Peyer's patch (tissue), 4 donors: Measurements from ENCODE around the gene ZGRF1. TPM values are rescaled to one million over a fixed set of nuclear protein-coding genes. Genes with fewer than 3 reads are reported as not detected.
"Not testable (repeated sequence)": the region's sequence is repeated elsewhere in the genome, so short reads cannot be mapped to it uniquely, and the experiment has no call there.

Experiments
- DNase-seq, 3 donors: peaks; one replicate each; pipeline ENCODE4 v3.0.0-alpha.2; 2017 to 2019
- H3K27ac ChIP-seq, 4 donors: fragments of 200-600 bp; sonication (generic); one replicate each; pipeline ENCODE4 v1.5.1; 2016 to 2019
- H3K27me3 ChIP-seq, 2 donors: fragments of 200-600 bp; sonication (generic); one replicate each; pipeline ENCODE4 v1.5.1; 2019
- H3K36me3 ChIP-seq, 3 donors: fragments of 200-600 bp; sonication (generic); one replicate each; pipeline ENCODE4 v1.5.1; 2016 to 2019
- H3K4me1 ChIP-seq, 4 donors: fragments of 200-600 bp; sonication (generic); one replicate each; pipeline ENCODE4 v1.5.1; 2016 to 2019
- H3K4me3 ChIP-seq, 4 donors: fragments of 200-600 bp; sonication (generic); 1 replicate in 3 of 4; 2 replicates in 1 of 4; pipeline ENCODE4 v1.5.1; 2016 to 2019; ENCODE audit warnings: mild to moderate bottlenecking in 1 of 4
- H3K9me3 ChIP-seq, 4 donors: fragments of 200-600 bp; sonication (generic); one replicate each; pipeline ENCODE4 v1.5.1; 2016 to 2019; ENCODE audit warnings: mild to moderate bottlenecking in 1 of 4
- CTCF ChIP-seq, 6 experiments: fragments of 450-650 bp in 4 of 6; fragments of 200-600 bp in 2 of 6; sonication (generic) in 1 of 6; IDR thresholded peaks; one replicate each; pipeline ENCODE4 v1.5.1; 2017 to 2019; ENCODE audit warnings: antibody characterized with exemption in 6 of 6, mild to moderate bottlenecking in 3 of 6, moderate library complexity in 1 of 6
- POLR2A ChIP-seq, 2 donors: fragments of 450-650 bp; IDR thresholded peaks; one replicate each; pipeline ENCODE4 v1.5.1; 2017; ENCODE audit warnings: antibody characterized with exemption in 2 of 2, mild to moderate bottlenecking in 2 of 2, moderate library complexity in 2 of 2
- total RNA-seq, 4 donors: library from RNA; depleted of rRNA; stranded (reverse); fragments of >200 nt; gene quantifications; one replicate each; pipeline ENCODE4 v1.1.0, GENCODE V29; 2016

ZGRF1 gene
- total RNA-seq, 4 donors from 2014 or later, result 3.6 to 28.9 (median 6.1) TPM

- H3K27me3 ChIP-seq, result peaks cover 0 to 56% of the 10 kb centered on the region in 2 donors
- DNase-seq, result peak; percentile 65 to 84 (median 75)
- peaks cover 0 to 18% (median 0%) of the 10 kb centered on the region in 4 donors for H3K4me1 ChIP-seq
- peak overlapping the region; percentile 19 to 51 (median 38) for H3K4me3 ChIP-seq
- no peak overlapping the region for H3K27ac ChIP-seq
- TF ChIP-seq POLR2A (IDR thresholded peaks at IDR 0.05) (no peak), CTCF (IDR thresholded peaks at IDR 0.05) (peak; percentile 33 to 82 (median 60))
- no peaks in the 10 kb centered on the region for H3K9me3 ChIP-seq
- H3K36me3 ChIP-seq, result no peaks in the 10 kb centered on the region
Observed at GRCh38 chr4:112523764-112524505, 112.8 kb downstream of the ZGRF1 start.

GRCh38 chr4:112523008-112523721, 113.5 kb downstream of the ZGRF1 start:
- TF ChIP-seq CTCF (IDR thresholded peaks at IDR 0.05) (no peak), POLR2A (IDR thresholded peaks at IDR 0.05) (no peak)
- Histone ChIP-seq H3K9me3 (no peaks in the 10 kb centered on the region), H3K27ac (no peak overlapping the region), H3K36me3 (no peaks in the 10 kb centered on the region), H3K27me3 (peaks cover 0 to 63% of the 10 kb centered on the region in 2 donors), H3K4me3 (peak overlapping the region; percentile 19 to 51 (median 38)), H3K4me1 (peaks cover 0 to 18% (median 0%) of the 10 kb centered on the region in 4 donors)
- DNase-seq, result peak in 1 of 3 donors; percentile 23

- H3K27ac ChIP-seq, H3K36me3 ChIP-seq, H3K4me3 ChIP-seq, H3K9me3 ChIP-seq, DNase-seq: not testable (repeated sequence)
- Histone ChIP-seq H3K27me3 (peaks cover 4 to 66% of the 10 kb centered on the region in 2 donors), H3K4me1 (peaks cover 0 to 19% (median 0%) of the 10 kb centered on the region in 4 donors)
Observed at GRCh38 chr4:112522431-112522830, 114.3 kb downstream of the ZGRF1 start.

- DNase-seq, result peak in 1 of 3 donors; percentile 44
- Histone ChIP-seq H3K27me3 (peaks cover 4 to 73% of the 10 kb centered on the region in 2 donors), H3K9me3 (no peaks in the 10 kb centered on the region), H3K27ac (no peak overlapping the region), H3K4me1 (peaks cover 0 to 30% (median 10%) of the 10 kb centered on the region in 4 donors), H3K36me3 (no peaks in the 10 kb centered on the region), H3K4me3 (no peak overlapping the region)
- TF ChIP-seq CTCF (IDR thresholded peaks at IDR 0.05) (no peak), POLR2A (IDR thresholded peaks at IDR 0.05) (no peak)
Observed at GRCh38 chr4:112521123-112522023, 115.3 kb downstream of the ZGRF1 start.

GRCh38 chr4:112520598-112521122, 116.0 kb downstream of the ZGRF1 start:
- H3K4me1 ChIP-seq, result peaks cover 0 to 37% (median 13%) of the 10 kb centered on the region in 4 donors
- no peak for DNase-seq
- H3K9me3 ChIP-seq, result no peaks in the 10 kb centered on the region
- H3K4me3 ChIP-seq, result no peak overlapping the region
- H3K27ac ChIP-seq, result no peak overlapping the region
- TF ChIP-seq CTCF (IDR thresholded peaks at IDR 0.05) (no peak), POLR2A (IDR thresholded peaks at IDR 0.05) (no peak)
- H3K27me3 ChIP-seq, result peaks cover 4 to 79% of the 10 kb centered on the region in 2 donors
- no peaks in the 10 kb centered on the region for H3K36me3 ChIP-seq
